Activated CD4-positive, alpha-beta T cell treated with anti-CD3 and anti-CD28 coated beads, Interleukin-2, amount 10 ng/mL, durations not matched to agents 7 days and 5 days (primary cell): Measurements from ENCODE around the gene SERPINH1. TPM values are rescaled to one million over a fixed set of nuclear protein-coding genes. Genes with fewer than 3 reads are reported as not detected.

ENCODE experiments used
- CTCF ChIA-PET: fragments of 350-600 bp; sonication (Branson Sonifier 250); formaldehyde crosslinking; loops from one replicate; lab custom pipeline; 2021; ENCODE audit warnings: antibody characterized with exemption; lab: Charles Lee
- POLR2A ChIA-PET: fragments of 350-600 bp; sonication (Branson Sonifier 250); formaldehyde crosslinking; loops from one replicate; lab custom pipeline; 2021; ENCODE audit warnings: antibody characterized with exemption; lab: Charles Lee
- DNase-seq: peaks from one replicate; pipeline ENCODE4 v3.0.0-alpha.2; 2020
- H3K27ac Mint-ChIP-seq: one replicate; pipeline ENCODE4 v1.8.0; 2021; ENCODE audit warnings: mild to moderate bottlenecking, moderate library complexity, mixed read lengths
- H3K27me3 Mint-ChIP-seq: one replicate; pipeline ENCODE4 v1.8.0; 2021; ENCODE audit warnings: mixed read lengths
- H3K36me3 Mint-ChIP-seq: one replicate; pipeline ENCODE4 v1.8.0; 2021; ENCODE audit warnings: low read depth, mixed read lengths
- H3K4me1 Mint-ChIP-seq: one replicate; pipeline ENCODE4 v1.8.0; 2021; ENCODE audit warnings: mixed read lengths
- H3K4me3 Mint-ChIP-seq: one replicate; pipeline ENCODE4 v1.8.0; 2021; ENCODE audit warnings: mild to moderate bottlenecking, moderate library complexity, mixed read lengths
- H3K9me3 Mint-ChIP-seq: one replicate; pipeline ENCODE4 v1.8.0; 2021; ENCODE audit warnings: mixed read lengths
- total RNA-seq, 2 experiments: library from RNA; stranded (reverse); gene quantifications; one replicate each; pipeline ENCODE4 v1.2.3, GENCODE V29; 2021

SERPINH1 gene
- total RNA-seq: 10 to 100 TPM; 11.3 to 11.9 TPM

- Mint-ChIP-seq H3K27ac (peak within 1 kb of the TSS; percentile 96), H3K9me3 (no peaks in the 10 kb centered on the region), H3K4me1 (peaks cover 47% of the 10 kb centered on the region), H3K4me3 (peak within 1 kb of the TSS; percentile 94), H3K27me3 (no peaks in the 10 kb centered on the region), H3K36me3 (no peaks in the 10 kb centered on the region)
- DNase-seq: peak; percentile 69
- ChIA-PET POLR2A (interaction anchor here (0.9 kb wide), 1 partner anchor 20 kb away, joined by 3 read pairs; no protein-coding TSS in a partner anchor), CTCF (interaction anchor here (1.5 to 3.9 kb wide), 5 partner anchors 8 to 16 kb away, joined by 4 to 14 read pairs (median 7); no protein-coding TSS in a partner anchor)
These were observed at the start of gene SERPINH1 for GRCh38 chr11:75562048-75562835. Gene SERPINH1, plus strand, starts transcription at chr11:75562253. Its CDS starts 4,097 bp downstream, at chr11:75566350.

- no peaks in the 10 kb centered on the region for H3K9me3 Mint-ChIP-seq
- CTCF ChIA-PET: interaction anchor here (1.0 kb wide), 1 partner anchor 10 kb away, joined by 3 read pairs; no protein-coding TSS in a partner anchor
These were observed 48.8 kb upstream of the SERPINH1 start for GRCh38 chr11:75513250-75513649.

GRCh38 chr11:75514596-75514995 is 47.5 kb upstream of the SERPINH1 start:
- Mint-ChIP-seq H3K9me3 (no peaks in the 10 kb centered on the region), H3K36me3 (peaks cover 8% of the 10 kb centered on the region), H3K27me3 (no peaks in the 10 kb centered on the region), H3K27ac (no peak overlapping the region), H3K4me3 (no peak overlapping the region), H3K4me1 (peaks cover 38% of the 10 kb centered on the region)
- DNase-seq: no peak
- ChIA-PET CTCF (interaction anchor here (1.0 kb wide), 1 partner anchor 9 kb away, joined by 3 read pairs; no protein-coding TSS in a partner anchor), POLR2A (no interaction called here)

More at GRCh38 chr11:75513250-75513649, 48.8 kb upstream of the SERPINH1 start:
- Mint-ChIP-seq H3K27me3 (no peaks in the 10 kb centered on the region), H3K27ac (peak overlapping the region; percentile 21), H3K4me1 (peaks cover 41% of the 10 kb centered on the region), H3K36me3 (peaks cover 8% of the 10 kb centered on the region), H3K4me3 (no peak overlapping the region)
- DNase-seq: no peak
- POLR2A ChIA-PET: no interaction called here

- Mint-ChIP-seq H3K9me3 (no peaks in the 10 kb centered on the region), H3K27me3 (no peaks in the 10 kb centered on the region), H3K36me3 (peaks cover 8% of the 10 kb centered on the region), H3K4me1 (peaks cover 34% of the 10 kb centered on the region), H3K4me3 (no peak overlapping the region), H3K27ac (no peak overlapping the region)
- CTCF ChIA-PET: interaction anchor here (1.0 kb wide), 3 partner anchors 14 to 70 kb away, joined by 3 to 5 read pairs (median 4); no protein-coding TSS in a partner anchor
- no peak for DNase-seq
- POLR2A ChIA-PET: no interaction called here
These were observed 45.9 kb upstream of the SERPINH1 start for GRCh38 chr11:75516140-75516539.

GRCh38 chr11:75516886-75517285 is 45.2 kb upstream of the SERPINH1 start:
- CTCF ChIA-PET: interaction anchor here (1.0 to 1.5 kb wide), 3 partner anchors 9 to 71 kb away, joined by 3 to 5 read pairs (median 4); partner anchors contain the start of gene GDPD5
- Mint-ChIP-seq H3K27me3 (no peaks in the 10 kb centered on the region), H3K9me3 (no peaks in the 10 kb centered on the region), H3K4me1 (peaks cover 34% of the 10 kb centered on the region), H3K36me3 (peaks cover 8% of the 10 kb centered on the region), H3K27ac (no peak overlapping the region), H3K4me3 (no peak overlapping the region)
- DNase-seq: no peak
- POLR2A ChIA-PET: no interaction called here

- CTCF ChIA-PET: interaction anchor here (1.0 to 1.3 kb wide), 2 partner anchors 13 to 16 kb away, joined by 3 to 4 read pairs; no protein-coding TSS in a partner anchor
- POLR2A ChIA-PET: no interaction called here
- no peak for DNase-seq
- Mint-ChIP-seq H3K27ac (peak overlapping the region; percentile 3), H3K9me3 (no peaks in the 10 kb centered on the region), H3K36me3 (peaks cover 8% of the 10 kb centered on the region), H3K4me1 (peaks cover 34% of the 10 kb centered on the region), H3K4me3 (no peak overlapping the region), H3K27me3 (no peaks in the 10 kb centered on the region)
These were observed 43.9 kb upstream of the SERPINH1 start for GRCh38 chr11:75518204-75518549.

GRCh38 chr11:75518771-75519653 is 43.0 kb upstream of the SERPINH1 start:
- ChIA-PET CTCF (interaction anchor here (0.6 to 1.4 kb wide), 3 partner anchors 8 to 102 kb away, joined by 3 to 4 read pairs (median 4); no protein-coding TSS in a partner anchor), POLR2A (interaction anchor here (0.6 kb wide), 1 partner anchor 88 kb away, joined by 3 read pairs; no protein-coding TSS in a partner anchor)
- Mint-ChIP-seq H3K9me3 (no peaks in the 10 kb centered on the region), H3K4me3 (no peak overlapping the region), H3K4me1 (peaks cover 42% of the 10 kb centered on the region), H3K27ac (peak overlapping the region; percentile 34), H3K27me3 (peaks cover under 1% of the 10 kb centered on the region), H3K36me3 (peaks cover 8% of the 10 kb centered on the region)
- no peak for DNase-seq

GRCh38 chr11:75520688-75521087 is 41.4 kb upstream of the SERPINH1 start:
- Mint-ChIP-seq H3K9me3 (no peaks in the 10 kb centered on the region), H3K4me3 (no peak overlapping the region), H3K4me1 (peaks cover 49% of the 10 kb centered on the region), H3K27ac (no peak overlapping the region), H3K27me3 (peaks cover 2% of the 10 kb centered on the region), H3K36me3 (peaks cover 6% of the 10 kb centered on the region)
- no peak for DNase-seq
- ChIA-PET POLR2A (no interaction called here), CTCF (interaction anchor here (0.6 to 1.4 kb wide), 3 partner anchors 9 to 12 kb away, joined by 3 to 4 read pairs (median 3); no protein-coding TSS in a partner anchor)

GRCh38 chr11:75522286-75523044 is 39.6 kb upstream of the SERPINH1 start:
- peaks cover 1% of the 10 kb centered on the region for H3K36me3 Mint-ChIP-seq
- H3K27ac Mint-ChIP-seq: no peak overlapping the region

GRCh38 chr11:75523189-75523588 is 38.9 kb upstream of the SERPINH1 start:
- Mint-ChIP-seq H3K4me3 (peak overlapping the region; percentile 82), H3K4me1 (peaks cover 40% of the 10 kb centered on the region), H3K36me3 (no peaks in the 10 kb centered on the region), H3K9me3 (no peaks in the 10 kb centered on the region), H3K27ac (peak overlapping the region; percentile 25), H3K27me3 (peaks cover 2% of the 10 kb centered on the region)
- ChIA-PET CTCF (interaction anchor here (0.7 to 3.0 kb wide), 12 partner anchors 9 to 116 kb away, joined by 3 to 13 read pairs (median 3); no protein-coding TSS in a partner anchor), POLR2A (no interaction called here)
- DNase-seq: no peak

More at GRCh38 chr11:75522286-75523044, 39.6 kb upstream of the SERPINH1 start:
- H3K27me3 Mint-ChIP-seq: peaks cover 2% of the 10 kb centered on the region
- no peak for DNase-seq
- H3K4me3 Mint-ChIP-seq: no peak overlapping the region
- ChIA-PET CTCF (interaction anchor here (0.9 to 3.0 kb wide), 10 partner anchors 10 to 116 kb away, joined by 3 to 13 read pairs (median 3); no protein-coding TSS in a partner anchor), POLR2A (no interaction called here)
- H3K9me3 Mint-ChIP-seq: no peaks in the 10 kb centered on the region
- peaks cover 43% of the 10 kb centered on the region for H3K4me1 Mint-ChIP-seq

GRCh38 chr11:75523811-75524664 is 38.0 kb upstream of the SERPINH1 start:
- Mint-ChIP-seq H3K27me3 (peaks cover 2% of the 10 kb centered on the region), H3K9me3 (no peaks in the 10 kb centered on the region), H3K36me3 (no peaks in the 10 kb centered on the region), H3K4me1 (peaks cover 35% of the 10 kb centered on the region), H3K4me3 (peak overlapping the region; percentile 82), H3K27ac (peak overlapping the region; percentile 52)
- ChIA-PET POLR2A (no interaction called here), CTCF (interaction anchor here (0.7 to 3.0 kb wide), 12 partner anchors 8 to 117 kb away, joined by 3 to 13 read pairs (median 3); no protein-coding TSS in a partner anchor)
- DNase-seq: no peak
